Right lobe of liver (tissue), 4 donors: Measurements from ENCODE around the gene LAMB1.

Source experiments
- CTCF ChIP-seq, 4 donors: fragments of 200-600 bp in 3 of 4; fragments of 450-650 bp in 1 of 4; IDR thresholded peaks; one replicate each; pipeline versions ENCODE4 v1.5.1 to v1.8.0; 2016 to 2022; ENCODE audit warnings: antibody characterized with exemption in 4 of 4, mild to moderate bottlenecking in 2 of 4
- POLR2A ChIP-seq: fragments of 450-650 bp; IDR thresholded peaks from one replicate; pipeline ENCODE4 v1.6.1; 2017; ENCODE audit warnings: antibody characterized with exemption, mild to moderate bottlenecking
- donor health status: DM: no; HTN: no; CAD: no.
- donor health status: DM: no; HTN: no; CAD: no.
- donor health status: DM: no; HTN: yes; CAD: no.

- TF ChIP-seq CTCF (IDR thresholded peaks at IDR 0.05) (no peak), POLR2A (no peak)
Measured at GRCh38 chr7:107924841-107925504, 78.0 kb downstream of the LAMB1 start.
